ENCODE results near the gene LHPP.

Gene LHPP

DNA sequence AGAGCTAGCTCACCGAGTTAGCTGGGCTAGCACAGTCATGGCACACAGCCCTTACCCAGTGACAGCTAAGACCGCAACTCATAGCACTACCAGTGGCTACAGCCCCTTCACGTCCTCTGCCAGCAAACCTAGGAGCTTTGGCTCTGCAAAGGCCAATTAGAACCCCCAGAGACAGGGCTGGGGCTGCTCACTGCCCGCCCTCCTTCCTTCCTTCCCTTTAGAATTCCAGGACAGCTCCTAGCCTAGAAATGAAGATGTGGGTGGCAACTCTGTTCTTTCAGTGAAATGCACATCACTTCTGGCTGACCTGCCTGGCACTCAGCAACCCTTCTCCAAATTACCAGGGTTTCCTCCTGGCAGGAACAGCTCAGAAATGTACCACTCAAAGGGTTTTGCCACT is 182.6 kb downstream of the LHPP start (continued):
- TF ChIP-seq ZNF292 (tag by site-specific recombination; IDR thresholded peaks at IDR 0.05; ENCODE audit: borderline replicate concordance, low read depth) (no peak), ZNF341 (tag by site-specific recombination; IDR thresholded peaks at IDR 0.05; ENCODE audit: low read depth) (no peak)

GRCh38 chr10:124644771-124645415 is 183.3 kb downstream of the LHPP start:
- H3K4me1 ChIP-seq (ENCODE audit: control insufficient read depth, insufficient read depth, low read length): no peaks in the 10 kb centered on the region
- TF ChIP-seq ZEB2 (tag by site-specific recombination; IDR thresholded peaks at IDR 0.05) (no peak), ZNF311 (tag by site-specific recombination; IDR thresholded peaks at IDR 0.05; ENCODE audit: borderline replicate concordance) (no peak), MZF1 (tag by site-specific recombination; IDR thresholded peaks at IDR 0.05; ENCODE audit: borderline replicate concordance) (no peak), ZNF510 (tag by site-specific recombination; IDR thresholded peaks at IDR 0.05; ENCODE audit: insufficient replicate concordance) (no peak), ZNF530 (tag by site-specific recombination; IDR thresholded peaks at IDR 0.05; ENCODE audit: low read depth) (no peak), BCL11B (tag by site-specific recombination; IDR thresholded peaks at IDR 0.05; ENCODE audit: low read depth) (no peak), ZBTB8A (tag by site-specific recombination; IDR thresholded peaks at IDR 0.05) (no peak), ZNF623 (tag by site-specific recombination; IDR thresholded peaks at IDR 0.05) (no peak), ZNF366 (tag by site-specific recombination; conservative IDR thresholded peaks at IDR 0.05) (no peak)
- TF ChIP-seq, protein P1, sequence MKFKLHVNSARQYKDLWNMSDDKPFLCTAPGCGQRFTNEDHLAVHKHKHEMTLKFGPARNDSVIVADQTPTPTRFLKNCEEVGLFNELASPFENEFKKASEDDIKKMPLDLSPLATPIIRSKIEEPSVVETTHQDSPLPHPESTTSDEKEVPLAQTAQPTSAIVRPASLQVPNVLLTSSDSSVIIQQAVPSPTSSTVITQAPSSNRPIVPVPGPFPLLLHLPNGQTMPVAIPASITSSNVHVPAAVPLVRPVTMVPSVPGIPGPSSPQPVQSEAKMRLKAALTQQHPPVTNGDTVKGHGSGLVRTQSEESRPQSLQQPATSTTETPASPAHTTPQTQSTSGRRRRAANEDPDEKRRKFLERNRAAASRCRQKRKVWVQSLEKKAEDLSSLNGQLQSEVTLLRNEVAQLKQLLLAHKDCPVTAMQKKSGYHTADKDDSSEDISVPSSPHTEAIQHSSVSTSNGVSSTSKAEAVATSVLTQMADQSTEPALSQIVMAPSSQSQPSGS (tag by site-specific recombination; IDR thresholded peaks at IDR 0.05; ENCODE audit: low read depth): no peak
- TF ChIP-seq, protein P2, sequence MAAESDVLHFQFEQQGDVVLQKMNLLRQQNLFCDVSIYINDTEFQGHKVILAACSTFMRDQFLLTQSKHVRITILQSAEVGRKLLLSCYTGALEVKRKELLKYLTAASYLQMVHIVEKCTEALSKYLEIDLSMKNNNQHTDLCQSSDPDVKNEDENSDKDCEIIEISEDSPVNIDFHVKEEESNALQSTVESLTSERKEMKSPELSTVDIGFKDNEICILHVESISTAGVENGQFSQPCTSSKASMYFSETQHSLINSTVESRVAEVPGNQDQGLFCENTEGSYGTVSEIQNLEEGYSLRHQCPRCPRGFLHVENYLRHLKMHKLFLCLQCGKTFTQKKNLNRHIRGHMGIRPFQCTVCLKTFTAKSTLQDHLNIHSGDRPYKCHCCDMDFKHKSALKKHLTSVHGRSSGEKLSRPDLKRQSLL (tag by site-specific recombination; IDR thresholded peaks at IDR 0.05): no peak
- ChIA-PET CTCF (interaction anchor here (0.6 to 1.6 kb wide), 2 partner anchors 97 to 110 kb away, joined by 3 to 6 read pairs; no protein-coding TSS in a partner anchor), POLR2A (no interaction called here)
- H3K27ac ChIP-seq (ENCODE audit: extremely low read depth, low read depth, low read length): no peak overlapping the region
- peaks cover 0 to 6% of the 10 kb centered on the region in 2 experiments; a peak in 1 of 3 replicates for H3K36me3 ChIP-seq (ENCODE audit: control insufficient read depth in 2 of 2, insufficient read depth in 1 of 2, low read length in 2 of 2)
- H3K9me3 ChIP-seq (ENCODE audit: control insufficient read depth, insufficient read depth, low read depth, low read length): no peaks in the 10 kb centered on the region
- no peak overlapping the region for H3K4me3 ChIP-seq (ENCODE audit: low read depth, low read length)

DNA sequence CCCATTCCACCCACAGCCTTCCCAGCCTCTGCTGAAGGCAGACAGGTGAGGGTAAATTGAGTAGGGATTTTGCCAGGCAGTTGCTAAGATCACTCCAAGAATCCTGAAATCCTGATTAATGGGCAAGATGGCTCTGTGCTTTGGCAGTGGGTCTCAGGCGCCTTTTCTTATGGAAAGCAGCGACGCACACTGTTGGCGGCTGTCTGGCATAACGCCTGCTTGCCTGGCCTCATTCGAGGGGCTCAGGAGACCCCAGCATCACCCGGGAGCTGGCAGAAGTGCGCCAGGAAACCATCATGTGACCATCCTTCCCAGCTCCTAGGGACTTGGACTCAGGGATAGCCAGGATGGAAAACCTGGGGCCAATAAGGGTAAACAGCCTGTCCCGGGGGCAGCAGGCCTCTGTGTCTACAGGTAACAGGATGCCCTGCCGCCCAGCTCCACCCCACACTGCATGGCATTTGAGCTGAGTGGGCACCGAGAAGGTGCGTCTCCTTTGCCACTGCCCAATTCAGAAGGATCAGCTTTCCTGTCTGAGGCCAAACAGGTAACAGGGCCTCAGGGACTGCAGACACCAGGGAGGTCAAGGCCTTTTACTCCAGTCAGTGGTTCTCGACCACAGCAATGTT is 184.0 kb downstream of the LHPP start:
- ChIA-PET CTCF (interaction anchor here (0.7 to 1.6 kb wide), 2 partner anchors 96 to 1769 kb away, joined by 3 to 6 read pairs; no protein-coding TSS in a partner anchor), POLR2A (no interaction called here)
- H3K4me1 ChIP-seq (ENCODE audit: control insufficient read depth, insufficient read depth, low read length): no peaks in the 10 kb centered on the region
- no peaks in the 10 kb centered on the region for H3K9me3 ChIP-seq (ENCODE audit: control insufficient read depth, insufficient read depth, low read depth, low read length)
- H3K36me3 ChIP-seq (ENCODE audit: control insufficient read depth in 2 of 2, insufficient read depth in 1 of 2, low read length in 2 of 2): peaks cover 0 to 6% of the 10 kb centered on the region in 2 experiments; a peak in 1 of 3 replicates
- TF ChIP-seq ZNF514 (tag by site-specific recombination; IDR thresholded peaks at IDR 0.05) (no peak), BCL11B (tag by site-specific recombination; IDR thresholded peaks at IDR 0.05; ENCODE audit: low read depth) (no peak), ZNF354C (tag by site-specific recombination; IDR thresholded peaks at IDR 0.05; ENCODE audit: borderline replicate concordance, low read depth) (no peak), GLIS1 (tag by site-specific recombination; IDR thresholded peaks at IDR 0.05) (peak; percentile 32; the same call in 1 of the 2 replicates), ZNF600 (tag by site-specific recombination; IDR thresholded peaks at IDR 0.05) (no peak), ELK4 (IDR thresholded peaks at IDR 0.05; ENCODE audit: borderline replicate concordance, low read depth, low read length) (no peak)
- TF ChIP-seq, protein P2 (tag by site-specific recombination; IDR thresholded peaks at IDR 0.05): no peak
- H3K27ac ChIP-seq (ENCODE audit: extremely low read depth, low read depth, low read length): no peak overlapping the region
- no peak overlapping the region for H3K4me3 ChIP-seq (ENCODE audit: low read depth, low read length)
